ENCODE measurements around the gene ACVRL1. TPM values are rescaled to one million over a fixed set of nuclear protein-coding genes. Genes with fewer than 3 reads are reported as not detected.

ACVRL1 gene
- total and polyA plus RNA-seq, 2 experiments from 2014 or later = 1.4 to 4.6 TPM

GRCh38 chr12:51961834-51962233 lies 54.5 kb downstream of the ACVRL1 start:
- Histone ChIP-seq H3K4me3 (no peak overlapping the region), H3K4me2 (peak overlapping the region; percentile 27), H3K4me1 (ENCODE audit: insufficient read depth) (peaks cover 25% of the 10 kb centered on the region), H3K27ac (peak overlapping the region; percentile 75), H3K9me2 (replicated peaks; ENCODE audit: insufficient read depth) (no peaks in the 10 kb centered on the region), H4K20me1 (ENCODE audit: insufficient read depth, poor library complexity, severe bottlenecking) (peaks cover 9% of the 10 kb centered on the region), H3K9me3 (ENCODE audit: low read depth) (no peaks in the 10 kb centered on the region), H3K27me3 (no peaks in the 10 kb centered on the region), H3K36me3 (replicated peaks; ENCODE audit: insufficient read depth, low read depth) (no peaks in the 10 kb centered on the region), H3K79me2 (peaks cover 81% of the 10 kb centered on the region), H2AFZ (no peak overlapping the region)
- TF ChIP-seq EZH2 (IDR thresholded peaks at IDR 0.05; ENCODE audit: borderline replicate concordance) (no peak), CTCF (IDR thresholded peaks at IDR 0.05; ENCODE audit: poor library complexity) (no peak), EZH2phosphoT487 (IDR thresholded peaks at IDR 0.05; ENCODE audit: low read depth, severe bottlenecking, unreplicated experiment) (no peak)
- DNase-seq (ENCODE audit: low spot score) = peak; percentile 70
- WGBS (ENCODE audit: low lambda C conversion rate, missing lambda C conversion rate) = 0% methylated on average over 1 of the region's 1 CpG

GRCh38 chr12:51962737-51963136 lies 55.4 kb downstream of the ACVRL1 start:
- H4K20me1 ChIP-seq (ENCODE audit: insufficient read depth, poor library complexity, severe bottlenecking) = peaks cover 6% of the 10 kb centered on the region
- H3K9me3 ChIP-seq (ENCODE audit: low read depth) = no peaks in the 10 kb centered on the region
- peak overlapping the region; percentile 75 for H3K27ac ChIP-seq
- no peaks in the 10 kb centered on the region for H3K9me2 ChIP-seq (replicated peaks; ENCODE audit: insufficient read depth)
- DNase-seq (ENCODE audit: low spot score) = no peak
- TF ChIP-seq EZH2phosphoT487 (IDR thresholded peaks at IDR 0.05; ENCODE audit: low read depth, severe bottlenecking, unreplicated experiment) (no peak), EZH2 (IDR thresholded peaks at IDR 0.05; ENCODE audit: borderline replicate concordance) (no peak), CTCF (IDR thresholded peaks at IDR 0.05; ENCODE audit: poor library complexity) (no peak)
- WGBS (ENCODE audit: low lambda C conversion rate, missing lambda C conversion rate) = 70% methylated on average over 3 of the region's 3 CpGs
- no peaks in the 10 kb centered on the region for H3K27me3 ChIP-seq
- H2AFZ ChIP-seq = no peak overlapping the region
- peaks cover 25% of the 10 kb centered on the region for H3K4me1 ChIP-seq (ENCODE audit: insufficient read depth)
- H3K79me2 ChIP-seq = peaks cover 81% of the 10 kb centered on the region
- no peak overlapping the region for H3K4me3 ChIP-seq
- no peaks in the 10 kb centered on the region for H3K36me3 ChIP-seq (replicated peaks; ENCODE audit: insufficient read depth, low read depth)
- H3K4me2 ChIP-seq = peak overlapping the region; percentile 27

GRCh38 chr12:51963477-51963876 lies 56.2 kb downstream of the ACVRL1 start:
- no peaks in the 10 kb centered on the region for H3K36me3 ChIP-seq (replicated peaks; ENCODE audit: insufficient read depth, low read depth)
- over 99% methylated on average over 4 of the region's 4 CpGs for WGBS (ENCODE audit: low lambda C conversion rate, missing lambda C conversion rate)
- no peak overlapping the region for H3K4me3 ChIP-seq
- H3K4me2 ChIP-seq = no peak overlapping the region
- H3K9me3 ChIP-seq (ENCODE audit: low read depth) = no peaks in the 10 kb centered on the region
- peak overlapping the region; percentile 17 for H3K27ac ChIP-seq
- no peak overlapping the region for H2AFZ ChIP-seq
- peaks cover 25% of the 10 kb centered on the region for H3K4me1 ChIP-seq (ENCODE audit: insufficient read depth)
- peaks cover 81% of the 10 kb centered on the region for H3K79me2 ChIP-seq
- H3K9me2 ChIP-seq (replicated peaks; ENCODE audit: insufficient read depth) = no peaks in the 10 kb centered on the region
- H4K20me1 ChIP-seq (ENCODE audit: insufficient read depth, poor library complexity, severe bottlenecking) = peaks cover 6% of the 10 kb centered on the region
- DNase-seq (ENCODE audit: low spot score) = no peak
- no peaks in the 10 kb centered on the region for H3K27me3 ChIP-seq
- TF ChIP-seq EZH2phosphoT487 (IDR thresholded peaks at IDR 0.05; ENCODE audit: low read depth, severe bottlenecking, unreplicated experiment) = no peak
- no peak for TF ChIP-seq CTCF (IDR thresholded peaks at IDR 0.05; ENCODE audit: poor library complexity)
- TF ChIP-seq EZH2 (IDR thresholded peaks at IDR 0.05; ENCODE audit: borderline replicate concordance) = no peak

- Histone ChIP-seq H3K4me1 (ENCODE audit: insufficient read depth) (peaks cover 36% of the 10 kb centered on the region), H3K27me3 (no peaks in the 10 kb centered on the region), H3K36me3 (replicated peaks; ENCODE audit: insufficient read depth, low read depth) (no peaks in the 10 kb centered on the region), H3K79me2 (peaks cover 100% of the 10 kb centered on the region), H3K9me3 (ENCODE audit: low read depth) (no peaks in the 10 kb centered on the region), H3K9me2 (replicated peaks; ENCODE audit: insufficient read depth) (no peaks in the 10 kb centered on the region), H3K4me2 (no peak overlapping the region), H2AFZ (no peak overlapping the region), H3K27ac (no peak overlapping the region), H3K4me3 (no peak overlapping the region), H4K20me1 (ENCODE audit: insufficient read depth, poor library complexity, severe bottlenecking) (peaks cover 6% of the 10 kb centered on the region)
- TF ChIP-seq EZH2 (IDR thresholded peaks at IDR 0.05; ENCODE audit: borderline replicate concordance) (no peak), CTCF (IDR thresholded peaks at IDR 0.05; ENCODE audit: poor library complexity) (no peak), EZH2phosphoT487 (IDR thresholded peaks at IDR 0.05; ENCODE audit: low read depth, severe bottlenecking, unreplicated experiment) (no peak)
- 76% methylated on average over 2 of the region's 2 CpGs for WGBS (ENCODE audit: low lambda C conversion rate, missing lambda C conversion rate)
- DNase-seq (ENCODE audit: low spot score) = no peak
These were observed 62.3 kb downstream of the ACVRL1 start for GRCh38 chr12:51969643-51970042.
